ENCODE data around the gene RPTOR.

- TF ChIP-seq CTCF (IDR thresholded peaks at IDR 0.05) (no peak), SIN3A (IDR thresholded peaks at IDR 0.05; ENCODE audit: borderline replicate concordance, insufficient read depth, low read depth, low read length) (no peak)
Measured at GRCh38 chr17:80955671-80956280, 411.1 kb downstream of the RPTOR start.
